Measurements from ENCODE around the gene DNAJC17. TPM values are rescaled to one million over a fixed set of nuclear protein-coding genes. Genes with fewer than 3 reads are reported as not detected.

Gene DNAJC17
- 15.5 TPM for total RNA-seq

GRCh38 chr15:40807028-40807887, at the start of gene DNAJC17, which contains the start of gene ZFYVE19:
TSS of gene DNAJC17 (minus strand) at chr15:40807473. CDS start at chr15:40807446, 27 bp downstream.
TSS of gene ZFYVE19 (plus strand) at chr15:40807089. CDS start at chr15:40807590, 501 bp downstream.
- DNase-seq (ENCODE audit: low spot score in 2 of 2) (peak; percentile 75 to 89), FAIRE-seq (no peak)

GRCh38 chr15:40856746-40857145, 49.5 kb upstream of the DNAJC17 start:
- FAIRE-seq (no peak), DNase-seq (ENCODE audit: low spot score in 2 of 2) (no peak)

GRCh38 chr15:40855706-40856234, 48.5 kb upstream of the DNAJC17 start:
- DNase-seq (ENCODE audit: low spot score in 2 of 2) (no peak), FAIRE-seq (no peak)

- no peak for DNase-seq (ENCODE audit: low spot score in 2 of 2)
- no peak for FAIRE-seq
Measured at GRCh38 chr15:40854161-40854560, 46.9 kb upstream of the DNAJC17 start.

- DNase-seq (ENCODE audit: low spot score in 2 of 2) (no peak), FAIRE-seq (no peak)
Measured at GRCh38 chr15:40853241-40853890, 46.1 kb upstream of the DNAJC17 start.

- no peak for FAIRE-seq
- DNase-seq (ENCODE audit: low spot score in 2 of 2), result no peak
Measured at GRCh38 chr15:40852529-40852928, 45.3 kb upstream of the DNAJC17 start.

GRCh38 chr15:40850576-40851112, 43.4 kb upstream of the DNAJC17 start:
- DNase-seq (ENCODE audit: low spot score in 2 of 2) (no peak), FAIRE-seq (no peak)

GRCh38 chr15:40847223-40847961, 40.1 kb upstream of the DNAJC17 start:
- FAIRE-seq, result no peak

GRCh38 chr15:40846841-40847222, 39.6 kb upstream of the DNAJC17 start:
- FAIRE-seq (no peak), DNase-seq (ENCODE audit: low spot score in 2 of 2) (no peak)

More at GRCh38 chr15:40847223-40847961, 40.1 kb upstream of the DNAJC17 start:
- DNase-seq (ENCODE audit: low spot score in 2 of 2), result no peak

- no peak for DNase-seq (ENCODE audit: low spot score in 2 of 2)
- FAIRE-seq, result no peak
Measured at GRCh38 chr15:40845511-40846284, 38.4 kb upstream of the DNAJC17 start.

GRCh38 chr15:40845036-40845435, 37.8 kb upstream of the DNAJC17 start:
- DNase-seq (ENCODE audit: low spot score in 2 of 2) (no peak), FAIRE-seq (no peak)

- FAIRE-seq, result no peak
- DNase-seq (ENCODE audit: low spot score in 2 of 2), result no peak
Measured at GRCh38 chr15:40844696-40845030, 37.4 kb upstream of the DNAJC17 start.

- no peak for FAIRE-seq
Measured at GRCh38 chr15:40843885-40844695, 36.8 kb upstream of the DNAJC17 start, which contains the start of gene SPINT1. TSS of gene SPINT1 (plus strand) at chr15:40844048. CDS start at chr15:40844555, 507 bp downstream.

GRCh38 chr15:40843261-40843884, 36.1 kb upstream of the DNAJC17 start:
- FAIRE-seq, result no peak
- DNase-seq (ENCODE audit: low spot score in 2 of 2), result no peak

More at GRCh38 chr15:40843885-40844695, 36.8 kb upstream of the DNAJC17 start, which contains the start of gene SPINT1:
- peak in 1 of 2 donors; percentile 43 for DNase-seq (ENCODE audit: low spot score in 2 of 2)

- FAIRE-seq (no peak), DNase-seq (ENCODE audit: low spot score in 2 of 2) (no peak)
Measured at GRCh38 chr15:40841741-40842140, 34.5 kb upstream of the DNAJC17 start.

- no peak for FAIRE-seq
- DNase-seq (ENCODE audit: low spot score in 2 of 2), result no peak
Measured at GRCh38 chr15:40838756-40839155, 31.5 kb upstream of the DNAJC17 start.

GRCh38 chr15:40836020-40836419, 28.7 kb upstream of the DNAJC17 start:
- FAIRE-seq (no peak), DNase-seq (ENCODE audit: low spot score in 2 of 2) (no peak)

GRCh38 chr15:40832903-40833302, 25.6 kb upstream of the DNAJC17 start:
- no peak for FAIRE-seq
- no peak for DNase-seq (ENCODE audit: low spot score in 2 of 2)

Data from frontal cortex (tissue), 4 donors.